GM13976 (cell line): ENCODE data around the gene HES3.

ENCODE experiments used
- DNase-seq: peaks from one replicate; pipeline ENCODE4 v3.0.0; 2012; ENCODE audit warnings: low spot score
- CTCF ChIP-seq: IDR thresholded peaks from 2 replicates; pipeline ENCODE4 v1.5.1; 2012; ENCODE audit warnings: borderline replicate concordance, mild to moderate bottlenecking; ENCODE audit not compliant: insufficient read depth; ENCODE audit errors: extremely low read depth, missing control alignments, control extremely low read depth
- in situ Hi-C: fragments of 300-500 bp; cut with MboI; formaldehyde crosslinking; loops from one replicate; pipeline ENCODE4 v1.12.0; 2022; ENCODE audit warnings: low sequenced_read_pairs, mixed read lengths, inconsistent platforms; ENCODE audit not compliant: unreplicated experiment

HES3 gene

DNA sequence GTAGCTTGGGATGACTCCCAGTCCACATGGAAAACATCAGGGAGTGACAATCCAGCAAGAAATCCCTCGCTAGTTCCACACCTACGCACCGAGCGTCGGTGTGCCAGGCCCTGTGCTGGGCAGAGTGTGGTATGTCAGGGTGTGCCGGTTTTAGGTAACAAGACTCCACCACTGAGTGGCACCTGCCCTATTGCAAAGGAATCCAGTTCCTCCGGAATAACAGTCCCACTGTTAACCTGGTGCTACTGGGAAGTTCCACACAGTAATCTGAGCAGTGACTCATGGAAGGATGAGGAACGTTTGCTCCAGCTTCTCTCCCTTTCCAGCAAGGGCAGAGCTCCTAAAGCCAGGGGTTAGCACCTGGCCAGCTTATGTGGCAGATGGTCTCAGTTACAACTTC, 23.7 kb upstream of the HES3 start:
- no peak for DNase-seq
- TF ChIP-seq CTCF: no peak
- in situ Hi-C loops: no loop called here

DNA sequence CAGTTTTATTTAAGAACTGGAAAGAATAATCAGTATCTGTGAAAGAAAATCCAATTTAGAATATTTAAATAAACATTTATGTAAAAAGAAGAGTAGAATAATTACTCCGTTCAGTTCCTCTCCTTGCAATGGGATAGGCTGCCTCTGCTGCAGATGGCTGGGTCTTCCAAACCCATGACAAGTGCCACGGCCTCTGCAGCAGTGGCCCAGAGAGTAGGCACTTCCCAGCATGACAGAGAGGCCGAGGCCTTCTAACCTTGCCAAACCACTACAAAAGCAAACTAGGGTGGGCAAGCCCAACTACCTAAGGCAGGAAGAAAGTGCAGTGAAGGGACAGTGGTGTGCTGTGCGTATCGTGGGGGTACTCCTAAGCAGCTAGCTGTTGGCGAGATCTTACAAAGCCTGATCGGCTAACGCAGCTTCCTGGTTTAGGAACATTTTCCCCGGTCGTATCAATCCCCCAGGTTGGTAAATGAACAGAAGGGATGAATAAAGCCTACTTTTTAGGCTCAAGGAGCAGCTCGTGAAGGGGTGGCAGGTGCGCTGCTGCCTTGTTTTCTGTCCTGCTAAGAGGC, 22.7 kb upstream of the HES3 start:
- no peak for DNase-seq
- no peak for TF ChIP-seq CTCF
- in situ Hi-C loops: no loop called here

GRCh38 chr1:6222636-6223035, 21.3 kb upstream of the HES3 start:
- no peak for DNase-seq
- TF ChIP-seq CTCF: no peak
- in situ Hi-C loops: no loop called here

GRCh38 chr1:6223617-6224016, 20.4 kb upstream of the HES3 start:
- in situ Hi-C loops: no loop called here
- DNase-seq: no peak
- no peak for TF ChIP-seq CTCF

DNA sequence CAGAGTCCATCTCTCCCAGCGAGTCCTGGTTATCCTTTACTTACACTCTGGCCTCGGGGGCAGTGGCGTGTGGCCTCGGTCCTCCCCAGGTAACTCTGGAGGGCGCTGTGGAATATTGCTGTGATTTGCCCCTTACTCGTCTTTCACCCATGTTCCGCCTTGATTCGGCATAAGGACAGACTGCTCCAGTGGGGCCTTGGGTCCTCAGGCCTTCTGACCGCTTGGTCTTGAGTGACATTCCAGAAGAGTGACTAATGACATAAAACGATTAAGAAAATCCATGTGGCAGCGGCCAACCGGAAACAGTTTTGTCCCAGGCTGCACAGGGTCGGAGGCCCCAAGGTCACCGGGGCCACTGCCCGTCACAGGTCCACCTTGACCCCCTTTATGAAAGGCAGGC, 19.3 kb upstream of the HES3 start:
- no peak for DNase-seq
- TF ChIP-seq CTCF: no peak
- in situ Hi-C loops: no loop called here

- DNase-seq: no peak
- no peak for TF ChIP-seq CTCF
- in situ Hi-C loops: no loop called here
Observed at GRCh38 chr1:6225651-6226050, 18.3 kb upstream of the HES3 start.

- DNase-seq: no peak
- TF ChIP-seq CTCF: no peak
- in situ Hi-C loops: no loop called here
Observed at GRCh38 chr1:6233376-6233775, 10.6 kb upstream of the HES3 start.
